Keratinocyte (primary cell): Measurements from ENCODE around the gene MRTFB. TPM values are rescaled to one million over a fixed set of nuclear protein-coding genes. Genes with fewer than 3 reads are reported as not detected.

Experiments
- DNase-seq: peaks from one replicate; pipeline ENCODE4 v3.0.0-alpha.2; 2011; ENCODE audit warnings: low read depth, missing footprints, low spot score
- FAIRE-seq: peaks from 2 replicates; lab custom pipeline; 2011; peaks lifted over from hg19 to GRCh38; lab: Jason Lieb, UNC
- H2AFZ ChIP-seq: 2 replicates; pipeline ENCODE4 v1.6.0; 2012; ENCODE audit warnings: low read length, control low read depth, inconsistent platforms; ENCODE audit not compliant: control insufficient read depth
- H3K27ac ChIP-seq: 2 replicates; pipeline ENCODE4 v1.5.1; 2011; ENCODE audit warnings: low read length; ENCODE audit not compliant: control insufficient read depth, insufficient read depth
- H3K27me3 ChIP-seq: 3 replicates; pipeline ENCODE4 v1.6.0; 2011; ENCODE audit warnings: low read length; ENCODE audit not compliant: control insufficient read depth, insufficient read depth; ENCODE audit errors: extremely low read depth
- H3K36me3 ChIP-seq, 2 experiments: 2 replicates in 1 of 2; 3 replicates in 1 of 2; pipeline ENCODE4 v1.5.1; 2011; ENCODE audit warnings: low read length in 2 of 2, mild to moderate bottlenecking in 1 of 2; ENCODE audit not compliant: control insufficient read depth in 2 of 2, insufficient read depth in 2 of 2; ENCODE audit errors: extremely low read depth in 1 of 2
- H3K4me1 ChIP-seq: 3 replicates; pipeline ENCODE4 v1.5.1; 2011; ENCODE audit warnings: low read length; ENCODE audit not compliant: control insufficient read depth, insufficient read depth; ENCODE audit errors: extremely low read depth
- H3K4me2 ChIP-seq: 3 replicates; pipeline ENCODE4 v1.6.0; 2011; ENCODE audit warnings: low read depth, low read length; ENCODE audit not compliant: control insufficient read depth, insufficient read depth; ENCODE audit errors: extremely low read depth
- H3K4me3 ChIP-seq, 3 experiments: fragments of 200-600 bp in 1 of 3; sonication (generic) in 1 of 3; 2 replicates in 2 of 3; 3 replicates in 1 of 3; pipeline ENCODE4 v1.5.1; 2011 to 2016; ENCODE audit warnings: low read length in 3 of 3, mild to moderate bottlenecking in 3 of 3, control low read depth in 2 of 3, inconsistent platforms in 1 of 3, low read depth in 1 of 3, mixed read lengths in 1 of 3, mixed run types in 1 of 3, moderate library complexity in 1 of 3; ENCODE audit not compliant: control insufficient read depth in 2 of 3, insufficient read depth in 2 of 3; ENCODE audit errors: extremely low read depth in 1 of 3
- H3K79me2 ChIP-seq: 2 replicates; pipeline ENCODE4 v1.6.0; 2012; ENCODE audit warnings: low read length; ENCODE audit not compliant: control insufficient read depth, insufficient read depth
- H3K9ac ChIP-seq: 3 replicates; pipeline ENCODE4 v1.6.0; 2011; ENCODE audit warnings: low read length; ENCODE audit not compliant: control insufficient read depth, insufficient read depth; ENCODE audit errors: extremely low read depth
- H3K9me1 ChIP-seq: 3 replicates; pipeline ENCODE4 v1.6.0; 2011; ENCODE audit warnings: low read length; ENCODE audit not compliant: control insufficient read depth, insufficient read depth; ENCODE audit errors: extremely low read depth
- H3K9me3 ChIP-seq: 2 replicates; pipeline ENCODE4 v1.5.1; 2012; ENCODE audit warnings: low read depth, low read length; ENCODE audit not compliant: control insufficient read depth
- H4K20me1 ChIP-seq: 3 replicates; pipeline ENCODE4 v1.6.0; 2011; ENCODE audit warnings: low read length; ENCODE audit not compliant: control insufficient read depth, insufficient read depth; ENCODE audit errors: extremely low read depth
- CTCF ChIP-seq, 3 experiments: IDR thresholded peaks in 1 of 3; conservative IDR thresholded peaks in 1 of 3; optimal IDR thresholded peaks in 1 of 3; 2 replicates in 2 of 3; 3 replicates in 1 of 3; pipeline versions ENCODE3 to v1.5.1; 2011; ENCODE audit warnings: low read length in 3 of 3, mild to moderate bottlenecking in 3 of 3, moderate library complexity in 2 of 3, control low read depth in 1 of 3, inconsistent platforms in 1 of 3; ENCODE audit not compliant: insufficient read depth in 2 of 3; ENCODE audit errors: extremely low read depth in 1 of 3
- EZH2 ChIP-seq: IDR thresholded peaks from one replicate; pipeline ENCODE4 v1.6.1; 2012; ENCODE audit warnings: inconsistent platforms, mild to moderate bottlenecking, low read length, moderate library complexity
- dilution Hi-C: fragments of 300-500 bp; cut with MboI; formaldehyde crosslinking; loops from one replicate; pipeline ENCODE4 v1.7.0; 2020; ENCODE audit warnings: low sequenced_read_pairs; ENCODE audit not compliant: extremely low pct_ligation_motif_present
- polyA plus RNA-seq, 5 experiments: library from polyadenylated mRNA; depleted of rRNA in 3 of 5; stranded (reverse) in 3 of 5; stranded (forward) in 1 of 5; unstranded in 1 of 5; fragments of >200 nt; gene quantifications; 1 replicate in 1 of 5; 2 replicates in 3 of 5; 3 replicates in 1 of 5; pipeline versions ENCODE4 v1.2.1 to v1.2.3, GENCODE V29; 2011 to 2012; ENCODE audit warnings: missing spikeins in 2 of 5, low read depth in 1 of 5, low replicate concordance in 1 of 5

MRTFB gene
- polyA plus RNA-seq, 1 donor (not counting 4 experiments of a cell fraction or from before 2014, with no cell fraction given), result 12.1 TPM

- no peaks in the 10 kb centered on the region for H3K9me3 ChIP-seq
- no peaks in the 10 kb centered on the region for H4K20me1 ChIP-seq
- peaks cover 9% of the 10 kb centered on the region for H3K4me1 ChIP-seq
- no peak for TF ChIP-seq EZH2
- TF ChIP-seq CTCF (optimal IDR thresholded peaks at IDR 0.05 in 1 of 3, IDR thresholded peaks at IDR 0.05 in 1 of 3, conservative IDR thresholded peaks at IDR 0.05 in 1 of 3; ENCODE audit: extremely low read depth in 1 of 3, insufficient read depth in 2 of 3, low read length in 3 of 3), result no peak
- H3K9ac ChIP-seq, result no peak overlapping the region
- H3K4me2 ChIP-seq, result peak overlapping the region; percentile 5
- no peak overlapping the region for H2AFZ ChIP-seq
- H3K4me3 ChIP-seq, result no peak overlapping the region
- no peaks in the 10 kb centered on the region for H3K36me3 ChIP-seq
- FAIRE-seq (no peak), DNase-seq (no peak)
- dilution Hi-C loops, result no loop called here
- no peaks in the 10 kb centered on the region for H3K79me2 ChIP-seq
- H3K27me3 ChIP-seq, result no peaks in the 10 kb centered on the region
- H3K9me1 ChIP-seq, result no peaks in the 10 kb centered on the region
- H3K27ac ChIP-seq, result no peak overlapping the region
These were observed 128.5 kb downstream of the MRTFB start for GRCh38 chr16:14199624-14200023.

GRCh38 chr16:14202095-14202494, 131.0 kb downstream of the MRTFB start:
- Histone ChIP-seq H3K9me3 (no peaks in the 10 kb centered on the region), H2AFZ (no peak overlapping the region), H3K9me1 (no peaks in the 10 kb centered on the region), H3K4me1 (peaks cover 9% of the 10 kb centered on the region), H3K36me3 (peaks cover 0 to 2% of the 10 kb centered on the region in 2 experiments), H3K27me3 (no peaks in the 10 kb centered on the region), H3K27ac (no peak overlapping the region), H4K20me1 (no peaks in the 10 kb centered on the region), H3K9ac (no peak overlapping the region), H3K79me2 (no peaks in the 10 kb centered on the region), H3K4me2 (no peak overlapping the region), H3K4me3 (no peak overlapping the region)
- TF ChIP-seq EZH2 (no peak), CTCF (optimal IDR thresholded peaks at IDR 0.05 in 1 of 3, IDR thresholded peaks at IDR 0.05 in 1 of 3, conservative IDR thresholded peaks at IDR 0.05 in 1 of 3; ENCODE audit: extremely low read depth in 1 of 3, insufficient read depth in 2 of 3, low read length in 3 of 3) (no peak)
- FAIRE-seq, result no peak
- dilution Hi-C loops, result no loop called here
- DNase-seq, result no peak
